OCI-LY7 (cell line): ENCODE measurements around the gene SELENOW. TPM values are rescaled to one million over a fixed set of nuclear protein-coding genes. Genes with fewer than 3 reads are reported as not detected.

ENCODE experiments used
- BruUV-seq: library from RNA; stranded (reverse); fragments of 400-500 nt; replicated peaks from 2 replicates; lab custom pipeline; 2021; lab: Mats Ljungman, UMichigan
- CTCF ChIA-PET: fragments of 300-600 bp; sonication (Branson Sonifier 250); formaldehyde crosslinking; loops from one replicate; lab custom pipeline; 2022; ENCODE audit warnings: antibody characterized with exemption; ENCODE audit not compliant: unreplicated experiment; lab: Charles Lee
- POLR2A ChIA-PET: fragments of 300-600 bp; sonication (Branson Sonifier 250); formaldehyde crosslinking; loops from one replicate; lab custom pipeline; 2022; ENCODE audit warnings: antibody characterized with exemption; lab: Charles Lee
- DNase-seq: peaks from one replicate; pipeline ENCODE4 v3.0.0-alpha.2; 2015; ENCODE audit warnings: low spot score
- H2AFZ ChIP-seq: fragments of 200-600 bp; sonication (generic), shearing (Covaris generic); 2 replicates; pipeline ENCODE4 v1.6.1; 2014; ENCODE audit warnings: mild to moderate bottlenecking, antibody characterized with exemption, low read length, moderate library complexity
- H3K27ac ChIP-seq: fragments of 200-600 bp; sonication (generic); 2 replicates; pipeline ENCODE4 v1.5.1; 2014; ENCODE audit warnings: mixed run types, low read depth, mild to moderate bottlenecking, moderate library complexity, low read length, inconsistent platforms; ENCODE audit not compliant: poor library complexity, severe bottlenecking
- H3K36me3 ChIP-seq: fragments of 200-600 bp; sonication (generic); 2 replicates; pipeline ENCODE4 v1.6.1; 2014; ENCODE audit warnings: mild to moderate bottlenecking, antibody characterized with exemption, low read length, moderate library complexity, mixed read lengths; ENCODE audit not compliant: insufficient read depth
- H3K4me1 ChIP-seq: fragments of 200-600 bp; sonication (generic); 2 replicates; pipeline ENCODE4 v1.5.1; 2014; ENCODE audit warnings: mild to moderate bottlenecking, low read length; ENCODE audit not compliant: insufficient read depth, poor library complexity, severe bottlenecking
- H3K4me2 ChIP-seq: fragments of 200-600 bp; sonication (generic); 2 replicates; pipeline ENCODE4 v1.6.1; 2014; ENCODE audit warnings: mild to moderate bottlenecking, low read length
- H3K4me3 ChIP-seq: fragments of 200-600 bp; sonication (generic); 2 replicates; pipeline ENCODE4 v1.5.1; 2014; ENCODE audit warnings: mild to moderate bottlenecking, low read depth, low read length; ENCODE audit not compliant: poor library complexity, severe bottlenecking
- H3K79me2 ChIP-seq: fragments of 200-600 bp; sonication (generic); 2 replicates; pipeline ENCODE4 v1.6.1; 2016; ENCODE audit warnings: low read depth, mild to moderate bottlenecking, low read length, moderate library complexity, mixed read lengths; ENCODE audit not compliant: insufficient read depth
- H3K9me2 ChIP-seq: fragments of 200-600 bp; sonication (generic); 2 replicates; pipeline ENCODE4 v1.6.1; 2016; ENCODE audit warnings: mild to moderate bottlenecking, low read length, mixed read lengths; ENCODE audit not compliant: insufficient read depth
- H3K9me3 ChIP-seq: fragments of 200-600 bp; sonication (generic); 2 replicates; pipeline ENCODE4 v1.6.1; 2014; ENCODE audit warnings: mild to moderate bottlenecking, mixed run types, low read length, mixed read lengths
- H4K20me1 ChIP-seq: fragments of 200-600 bp; sonication (generic); 2 replicates; pipeline ENCODE4 v1.6.1; 2014; ENCODE audit warnings: mild to moderate bottlenecking, antibody characterized with exemption, low read length, moderate library complexity, mixed read lengths; ENCODE audit not compliant: insufficient read depth
- CTCF ChIP-seq: fragments of 200-600 bp; sonication (generic); conservative IDR thresholded peaks from 2 replicates; pipeline ENCODE4 v1.5.1; 2014; ENCODE audit warnings: mild to moderate bottlenecking, antibody characterized with exemption, low read length, moderate library complexity, mixed read lengths
- EZH2phosphoT487 ChIP-seq: fragments of 200-600 bp; sonication (generic); IDR thresholded peaks from 2 replicates; pipeline ENCODE4 v1.6.1; 2018; ENCODE audit warnings: low read depth, borderline replicate concordance, mild to moderate bottlenecking, mixed run types, antibody characterized with exemption, low read length, moderate library complexity, mixed read lengths
- intact Hi-C: fragments of 100-400 bp; cut with micrococcal nuclease; formaldehyde crosslinking; loops from one replicate; pipeline ENCODE4 v1.10.0; 2022; ENCODE audit not compliant: unreplicated experiment
- total RNA-seq, 2 experiments: library from RNA; depleted of rRNA in 1 of 2; stranded (reverse); fragments of >200 nt in 1 of 2; shearing (Covaris generic) in 1 of 2; gene quantifications; 2 replicates each; pipeline ENCODE4 v1.2.3, GENCODE V29; 2014 to 2022

Gene SELENOW
- total RNA-seq, 2 experiments from 2014 or later: 31.2 to 95.5 TPM

DNA sequence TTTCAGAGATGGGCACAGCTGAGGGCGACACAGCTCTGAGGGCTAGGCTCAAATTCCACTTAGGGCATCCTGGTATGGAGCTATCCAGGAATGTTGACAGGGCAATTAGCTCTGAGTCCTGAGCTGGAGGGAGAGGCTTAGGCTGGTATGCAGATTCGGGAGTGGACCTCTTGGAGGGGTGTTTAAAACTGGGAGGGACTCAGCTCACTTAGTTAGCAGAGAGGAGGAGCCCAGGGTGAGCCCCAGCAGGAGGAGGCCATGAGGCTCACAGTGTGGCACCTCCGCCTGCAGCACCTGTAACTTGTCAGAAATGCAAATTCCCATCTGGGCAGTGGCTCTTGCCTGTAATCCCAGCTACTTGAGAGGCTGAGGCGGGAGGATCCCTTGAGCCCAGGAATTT lies 43.4 kb upstream of the SELENOW start:
- Histone ChIP-seq H3K4me1 (no peaks in the 10 kb centered on the region), H4K20me1 (no peaks in the 10 kb centered on the region), H3K9me2 (no peaks in the 10 kb centered on the region), H3K4me3 (no peak overlapping the region), H3K4me2 (no peak overlapping the region), H3K36me3 (no peaks in the 10 kb centered on the region), H3K79me2 (no peaks in the 10 kb centered on the region), H3K27ac (no peak overlapping the region), H3K9me3 (no peaks in the 10 kb centered on the region), H2AFZ (no peak overlapping the region)
- intact Hi-C loops: no loop called here
- no peak for DNase-seq
- CTCF ChIA-PET: no interaction called here
- POLR2A ChIA-PET: interaction anchor here (0.6 kb wide), 1 partner anchor 271 kb away, joined by 5 read pairs; no protein-coding TSS in a partner anchor
- TF ChIP-seq EZH2phosphoT487 (no peak), CTCF (no peak)
- no TSS peak for BruUV-seq

DNA sequence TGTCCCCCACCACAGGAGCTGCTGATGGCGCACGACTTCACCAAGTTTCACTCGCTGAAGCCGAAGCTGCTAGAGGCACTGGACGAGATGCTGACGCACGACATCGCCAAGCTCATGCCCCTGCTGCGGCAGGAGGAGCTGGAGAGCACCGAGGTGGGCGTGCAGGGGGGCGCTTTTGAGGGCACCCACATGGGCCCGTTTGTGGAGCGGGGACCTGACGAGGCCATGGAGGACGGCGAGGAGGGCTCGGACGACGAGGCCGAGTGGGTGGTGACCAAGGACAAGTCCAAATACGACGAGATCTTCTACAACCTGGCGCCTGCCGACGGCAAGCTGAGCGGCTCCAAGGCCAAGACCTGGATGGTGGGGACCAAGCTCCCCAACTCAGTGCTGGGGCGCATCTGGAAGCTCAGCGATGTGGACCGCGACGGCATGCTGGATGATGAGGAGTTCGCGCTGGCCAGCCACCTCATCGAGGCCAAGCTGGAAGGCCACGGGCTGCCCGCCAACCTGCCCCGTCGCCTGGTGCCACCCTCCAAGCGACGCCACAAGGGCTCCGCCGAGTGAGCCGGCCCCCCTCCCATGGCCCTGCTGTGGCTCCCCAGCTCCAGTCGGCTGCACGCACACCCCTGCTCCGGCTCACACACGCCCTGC lies 37.5 kb upstream of the SELENOW start:
- Histone ChIP-seq H3K9me3 (no peaks in the 10 kb centered on the region), H3K4me2 (no peak overlapping the region), H4K20me1 (no peaks in the 10 kb centered on the region), H3K4me3 (no peak overlapping the region), H3K79me2 (peaks cover 5% of the 10 kb centered on the region), H3K9me2 (no peaks in the 10 kb centered on the region), H2AFZ (no peak overlapping the region), H3K27ac (no peak overlapping the region), H3K4me1 (peaks cover 18% of the 10 kb centered on the region), H3K36me3 (no peaks in the 10 kb centered on the region)
- no peak for DNase-seq
- POLR2A ChIA-PET: no interaction called here
- intact Hi-C loops: no loop called here
- CTCF ChIA-PET: no interaction called here
- no TSS peak for BruUV-seq
- TF ChIP-seq CTCF: no peak
- TF ChIP-seq EZH2phosphoT487: no peak

- ChIA-PET POLR2A (no interaction called here), CTCF (no interaction called here)
- Histone ChIP-seq H4K20me1 (no peaks in the 10 kb centered on the region), H3K9me3 (no peaks in the 10 kb centered on the region), H3K27ac (no peak overlapping the region), H3K4me3 (no peak overlapping the region), H3K36me3 (peaks cover 2% of the 10 kb centered on the region), H3K9me2 (no peaks in the 10 kb centered on the region), H3K4me2 (no peak overlapping the region), H3K79me2 (peaks cover 11% of the 10 kb centered on the region), H3K4me1 (peaks cover 25% of the 10 kb centered on the region), H2AFZ (no peak overlapping the region)
- no peak for DNase-seq
- intact Hi-C loops: no loop called here
- TF ChIP-seq EZH2phosphoT487 (no peak), CTCF (no peak)
- no TSS peak for BruUV-seq
These were observed 36.9 kb upstream of the SELENOW start for GRCh38 chr19:47741544-47742140.
